ENCODE data around the gene S100A7A. TPM values are rescaled to one million over a fixed set of nuclear protein-coding genes. Genes with fewer than 3 reads are reported as not detected.

Gene S100A7A
- polyA plus RNA-seq, 1 of the 3 experiments (the other 2 are of a cell fraction): not detected

- no peaks in the 10 kb centered on the region for H4K20me1 ChIP-seq (ENCODE audit: insufficient read depth)
- H3K4me3 ChIP-seq (ENCODE audit: low read depth in 2 of 2, low read length in 1 of 2): no peak overlapping the region
- no peaks in the 10 kb centered on the region for H3K4me1 ChIP-seq (ENCODE audit: control insufficient read depth in 1 of 2, insufficient read depth in 2 of 2, low read depth in 1 of 2, low read length in 1 of 2)
- POLR2A ChIA-PET: no interaction called here
- DNase-seq: no peak
- H3K9me3 ChIP-seq: no peaks in the 10 kb centered on the region
- no peaks in the 10 kb centered on the region for H3F3A ChIP-seq (replicated peaks; ENCODE audit: insufficient read depth)
- WGBS (ENCODE audit: low lambda C conversion rate): 23% methylated on average over 3 of the region's 3 CpGs
- TF ChIP-seq EZH2phosphoT487 (IDR thresholded peaks at IDR 0.05; ENCODE audit: borderline replicate concordance, low read depth) (no peak), MXI1 (IDR thresholded peaks at IDR 0.05; ENCODE audit: low read depth, low read length) (no peak), IRF3 (IDR thresholded peaks at IDR 0.05; ENCODE audit: low read depth, low read length) (no peak), TEAD4 (IDR thresholded peaks at IDR 0.05; ENCODE audit: borderline replicate concordance, insufficient read depth) (no peak)
- no peak overlapping the region for H2AFZ ChIP-seq (ENCODE audit: low read depth)
- H3K9me2 ChIP-seq: no peaks in the 10 kb centered on the region
- H3K36me3 ChIP-seq (replicated peaks in 1 of 2; ENCODE audit: control insufficient read depth in 1 of 2, insufficient read depth in 2 of 2, low read length in 1 of 2): no peaks in the 10 kb centered on the region
- no peaks in the 10 kb centered on the region for H3K79me2 ChIP-seq (ENCODE audit: insufficient read depth)
- CTCF ChIA-PET: no interaction called here
- H3K27me3 ChIP-seq (ENCODE audit: insufficient read depth): peaks cover 19% of the 10 kb centered on the region; the same call in 1 of the 2 replicates
- H3K4me2 ChIP-seq: no peak overlapping the region
- no peak overlapping the region for H3K9ac ChIP-seq
- H3K27ac ChIP-seq (ENCODE audit: low read depth in 2 of 2, low read length in 1 of 2): no peak overlapping the region
Observed at GRCh38 chr1:153370146-153370545, 46.2 kb upstream of the S100A7A start.

- Histone ChIP-seq H3K9ac (no peak overlapping the region), H4K20me1 (ENCODE audit: insufficient read depth) (no peaks in the 10 kb centered on the region), H3K9me3 (no peaks in the 10 kb centered on the region), H3K4me3 (ENCODE audit: low read depth in 2 of 2, low read length in 1 of 2) (no peak overlapping the region), H3K79me2 (ENCODE audit: insufficient read depth) (no peaks in the 10 kb centered on the region), H3K9me2 (no peaks in the 10 kb centered on the region), H3K27me3 (ENCODE audit: insufficient read depth) (peaks cover 8% of the 10 kb centered on the region; the same call in 1 of the 2 replicates), H2AFZ (ENCODE audit: low read depth) (no peak overlapping the region), H3K27ac (ENCODE audit: low read depth in 2 of 2, low read length in 1 of 2) (no peak overlapping the region), H3K4me2 (no peak overlapping the region), H3K4me1 (ENCODE audit: control insufficient read depth in 1 of 2, insufficient read depth in 2 of 2, low read depth in 1 of 2, low read length in 1 of 2) (no peaks in the 10 kb centered on the region), H3K36me3 (replicated peaks in 1 of 2; ENCODE audit: control insufficient read depth in 1 of 2, insufficient read depth in 2 of 2, low read length in 1 of 2) (no peaks in the 10 kb centered on the region), H3F3A (replicated peaks; ENCODE audit: insufficient read depth) (no peaks in the 10 kb centered on the region)
- no peak for TF ChIP-seq TEAD4 (IDR thresholded peaks at IDR 0.05; ENCODE audit: borderline replicate concordance, insufficient read depth)
- no peak for TF ChIP-seq EP300 (IDR thresholded peaks at IDR 0.05; ENCODE audit: borderline replicate concordance in 1 of 2, low read depth in 1 of 2, low read length in 1 of 2)
- no peak for TF ChIP-seq PBX3 (IDR thresholded peaks at IDR 0.05)
- TF ChIP-seq GABPA (IDR thresholded peaks at IDR 0.05; ENCODE audit: low read depth): no peak
- TF ChIP-seq MXI1 (IDR thresholded peaks at IDR 0.05; ENCODE audit: low read depth, low read length): no peak
- no peak for TF ChIP-seq FOXM1 (IDR thresholded peaks at IDR 0.05; ENCODE audit: low read depth)
- no peak for TF ChIP-seq MEF2A (IDR thresholded peaks at IDR 0.05; ENCODE audit: borderline replicate concordance, low read depth)
- TF ChIP-seq CHD2 (IDR thresholded peaks at IDR 0.05; ENCODE audit: low read length, partially characterized antibody): no peak
- TF ChIP-seq ELF1 (IDR thresholded peaks at IDR 0.05): no peak
- TF ChIP-seq TCF12 (IDR thresholded peaks at IDR 0.05): no peak
- TF ChIP-seq, protein P1, sequence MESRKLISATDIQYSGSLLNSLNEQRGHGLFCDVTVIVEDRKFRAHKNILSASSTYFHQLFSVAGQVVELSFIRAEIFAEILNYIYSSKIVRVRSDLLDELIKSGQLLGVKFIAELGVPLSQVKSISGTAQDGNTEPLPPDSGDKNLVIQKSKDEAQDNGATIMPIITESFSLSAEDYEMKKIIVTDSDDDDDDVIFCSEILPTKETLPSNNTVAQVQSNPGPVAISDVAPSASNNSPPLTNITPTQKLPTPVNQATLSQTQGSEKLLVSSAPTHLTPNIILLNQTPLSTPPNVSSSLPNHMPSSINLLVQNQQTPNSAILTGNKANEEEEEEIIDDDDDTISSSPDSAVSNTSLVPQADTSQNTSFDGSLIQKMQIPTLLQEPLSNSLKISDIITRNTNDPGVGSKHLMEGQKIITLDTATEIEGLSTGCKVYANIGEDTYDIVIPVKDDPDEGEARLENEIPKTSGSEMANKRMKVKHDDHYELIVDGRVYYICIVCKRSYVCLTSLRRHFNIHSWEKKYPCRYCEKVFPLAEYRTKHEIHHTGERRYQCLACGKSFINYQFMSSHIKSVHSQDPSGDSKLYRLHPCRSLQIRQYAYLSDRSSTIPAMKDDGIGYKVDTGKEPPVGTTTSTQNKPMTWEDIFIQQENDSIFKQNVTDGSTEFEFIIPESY (IDR thresholded peaks at IDR 0.05; ENCODE audit: borderline replicate concordance, low read depth): no peak
- no peak for TF ChIP-seq IRF3 (IDR thresholded peaks at IDR 0.05; ENCODE audit: low read depth, low read length)
- no peak for TF ChIP-seq JUND (IDR thresholded peaks at IDR 0.05)
- no peak for TF ChIP-seq RXRA (IDR thresholded peaks at IDR 0.05; ENCODE audit: borderline replicate concordance, low read depth)
- TF ChIP-seq SMC3 (IDR thresholded peaks at IDR 0.05; ENCODE audit: low read depth, low read length): no peak
- no peak for TF ChIP-seq POLR2AphosphoS5 (IDR thresholded peaks at IDR 0.05; ENCODE audit: low read depth, low read length)
- no peak for TF ChIP-seq RCOR1 (IDR thresholded peaks at IDR 0.05; ENCODE audit: low read length)
- ChIA-PET CTCF (no interaction called here), POLR2A (no interaction called here)
- DNase-seq: no peak
- 0% methylated on average over 1 of the region's 1 CpG for WGBS (ENCODE audit: low lambda C conversion rate)
Observed at GRCh38 chr1:153371231-153371630, 45.1 kb upstream of the S100A7A start.
